ENCODE measurements around the gene TFAP2C. TPM values are rescaled to one million over a fixed set of nuclear protein-coding genes. Genes with fewer than 3 reads are reported as not detected.

Gene TFAP2C
- total RNA-seq, 1 donor from 2014 or later, result 2.2 TPM

- peaks cover 52% of the 10 kb centered on the region for H3K27me3 Mint-ChIP-seq (ENCODE audit: low read depth, unreplicated experiment)
- peak overlapping the region; percentile 76 for H3K9ac ChIP-seq (ENCODE audit: low read length)
- H3K79me2 ChIP-seq (ENCODE audit: insufficient read depth, low read length), result peaks cover 32% of the 10 kb centered on the region
- no peak for TF ChIP-seq EZH2 (IDR thresholded peaks at IDR 0.05; ENCODE audit: insufficient read depth, low read length)
- TF ChIP-seq CTCF (IDR thresholded peaks at IDR 0.05; ENCODE audit: insufficient read depth, low read depth, low read length), result no peak
- no peaks in the 10 kb centered on the region for H3K36me3 ChIP-seq (ENCODE audit: insufficient read depth, low read length)
- H3K9me3 Mint-ChIP-seq (ENCODE audit: unreplicated experiment), result no peaks in the 10 kb centered on the region
- FAIRE-seq, result no peak
- H3K4me1 Mint-ChIP-seq (ENCODE audit: low read depth, unreplicated experiment), result peaks cover 9% of the 10 kb centered on the region
- H2AFZ ChIP-seq (ENCODE audit: low read depth, low read length), result no peak overlapping the region
- peaks cover 2% of the 10 kb centered on the region for H3K36me3 Mint-ChIP-seq (ENCODE audit: low read depth, unreplicated experiment)
- H3K27me3 ChIP-seq (ENCODE audit: insufficient read depth, low read length), result peaks cover 47% of the 10 kb centered on the region
- H3K4me3 Mint-ChIP-seq (ENCODE audit: unreplicated experiment), result peak overlapping the region; percentile 73
- H3K27ac Mint-ChIP-seq (ENCODE audit: unreplicated experiment), result peak overlapping the region; percentile 5
- peak overlapping the region; percentile 89 for H3K4me2 ChIP-seq (ENCODE audit: low read length)
- DNase-seq (ENCODE audit: low read depth), result no peak
- H3K9me3 ChIP-seq (ENCODE audit: insufficient read depth, low read depth, low read length), result no peaks in the 10 kb centered on the region
- peaks cover 8% of the 10 kb centered on the region for H4K20me1 ChIP-seq (ENCODE audit: insufficient read depth, low read length)
- peaks cover 28% of the 10 kb centered on the region for H3K4me1 ChIP-seq (ENCODE audit: insufficient read depth, low read length)
- no peak overlapping the region for H3K27ac ChIP-seq (ENCODE audit: low read depth, low read length)
- peak overlapping the region; percentile 62 for H3K4me3 ChIP-seq (ENCODE audit: insufficient read depth, low read depth, low read length)
These were observed 2.9 kb downstream of the TFAP2C start for GRCh38 chr20:56631990-56632327.

GRCh38 chr20:56634307-56634706 lies 5.2 kb downstream of the TFAP2C start:
- H3K4me3 Mint-ChIP-seq (ENCODE audit: unreplicated experiment), result no peak overlapping the region
- DNase-seq (ENCODE audit: low read depth), result no peak
- H3K9me3 ChIP-seq (ENCODE audit: insufficient read depth, low read depth, low read length), result no peaks in the 10 kb centered on the region
- no peak overlapping the region for H3K9ac ChIP-seq (ENCODE audit: low read length)
- peaks cover 32% of the 10 kb centered on the region for H3K4me1 ChIP-seq (ENCODE audit: insufficient read depth, low read length)
- peaks cover 5% of the 10 kb centered on the region for H4K20me1 ChIP-seq (ENCODE audit: insufficient read depth, low read length)
- H3K27ac Mint-ChIP-seq (ENCODE audit: unreplicated experiment), result no peak overlapping the region
- peaks cover 44% of the 10 kb centered on the region for H3K27me3 Mint-ChIP-seq (ENCODE audit: low read depth, unreplicated experiment)
- H3K4me3 ChIP-seq (ENCODE audit: insufficient read depth, low read depth, low read length), result peak overlapping the region; percentile 25
- H3K9me3 Mint-ChIP-seq (ENCODE audit: unreplicated experiment), result no peaks in the 10 kb centered on the region
- FAIRE-seq, result no peak
- H3K4me2 ChIP-seq (ENCODE audit: low read length), result peak overlapping the region; percentile 74
- peaks cover 11% of the 10 kb centered on the region for H3K4me1 Mint-ChIP-seq (ENCODE audit: low read depth, unreplicated experiment)
- H2AFZ ChIP-seq (ENCODE audit: low read depth, low read length), result no peak overlapping the region
- H3K36me3 ChIP-seq (ENCODE audit: insufficient read depth, low read length), result no peaks in the 10 kb centered on the region
- H3K36me3 Mint-ChIP-seq (ENCODE audit: low read depth, unreplicated experiment), result peaks cover 2% of the 10 kb centered on the region
- H3K27me3 ChIP-seq (ENCODE audit: insufficient read depth, low read length), result peaks cover 26% of the 10 kb centered on the region
- peaks cover 32% of the 10 kb centered on the region for H3K79me2 ChIP-seq (ENCODE audit: insufficient read depth, low read length)
- H3K27ac ChIP-seq (ENCODE audit: low read depth, low read length), result no peak overlapping the region
- TF ChIP-seq EZH2 (IDR thresholded peaks at IDR 0.05; ENCODE audit: insufficient read depth, low read length), result no peak
- no peak for TF ChIP-seq CTCF (IDR thresholded peaks at IDR 0.05; ENCODE audit: insufficient read depth, low read depth, low read length)

- Histone ChIP-seq H3K4me3 (ENCODE audit: insufficient read depth, low read depth, low read length) (peak overlapping the region; percentile 25), H3K27me3 (ENCODE audit: insufficient read depth, low read length) (peaks cover 20% of the 10 kb centered on the region), H3K4me1 (ENCODE audit: insufficient read depth, low read length) (peaks cover 30% of the 10 kb centered on the region), H2AFZ (ENCODE audit: low read depth, low read length) (peak overlapping the region; percentile 35), H3K79me2 (ENCODE audit: insufficient read depth, low read length) (peaks cover 26% of the 10 kb centered on the region), H3K27ac (ENCODE audit: low read depth, low read length) (no peak overlapping the region), H3K9me3 (ENCODE audit: insufficient read depth, low read depth, low read length) (no peaks in the 10 kb centered on the region), H3K9ac (ENCODE audit: low read length) (peak overlapping the region; percentile 30), H4K20me1 (ENCODE audit: insufficient read depth, low read length) (peaks cover 5% of the 10 kb centered on the region), H3K4me2 (ENCODE audit: low read length) (peak overlapping the region; percentile 74), H3K36me3 (ENCODE audit: insufficient read depth, low read length) (no peaks in the 10 kb centered on the region)
- DNase-seq (ENCODE audit: low read depth) (no peak), FAIRE-seq (no peak)
- Mint-ChIP-seq H3K27ac (ENCODE audit: unreplicated experiment) (no peak overlapping the region), H3K4me1 (ENCODE audit: low read depth, unreplicated experiment) (peaks cover 11% of the 10 kb centered on the region), H3K27me3 (ENCODE audit: low read depth, unreplicated experiment) (peaks cover 43% of the 10 kb centered on the region), H3K36me3 (ENCODE audit: low read depth, unreplicated experiment) (peaks cover 2% of the 10 kb centered on the region), H3K9me3 (ENCODE audit: unreplicated experiment) (no peaks in the 10 kb centered on the region), H3K4me3 (ENCODE audit: unreplicated experiment) (no peak overlapping the region)
- no peak for TF ChIP-seq CTCF (IDR thresholded peaks at IDR 0.05; ENCODE audit: insufficient read depth, low read depth, low read length)
- TF ChIP-seq EZH2 (IDR thresholded peaks at IDR 0.05; ENCODE audit: insufficient read depth, low read length), result no peak
These were observed 5.8 kb downstream of the TFAP2C start for GRCh38 chr20:56634735-56635385.

Data from astrocyte (in vitro differentiated cells and primary cell).